GM19438 (cell line): ENCODE measurements around the gene PLCG2.
"Not testable (repeated sequence)": the region's sequence is repeated elsewhere in the genome, so short reads cannot be mapped to it uniquely, and the experiment has no call there.

Source experiments
- ATAC-seq: cut with Tn5 transposase; IDR thresholded peaks from one replicate; pipeline ENCODE4 v1.9.1; 2021; ENCODE audit warnings: low read depth; ENCODE audit not compliant: unreplicated experiment

Gene PLCG2

GRCh38 chr16:81931927-81932326, 152.8 kb downstream of the PLCG2 start:
- no peak for ATAC-seq

DNA sequence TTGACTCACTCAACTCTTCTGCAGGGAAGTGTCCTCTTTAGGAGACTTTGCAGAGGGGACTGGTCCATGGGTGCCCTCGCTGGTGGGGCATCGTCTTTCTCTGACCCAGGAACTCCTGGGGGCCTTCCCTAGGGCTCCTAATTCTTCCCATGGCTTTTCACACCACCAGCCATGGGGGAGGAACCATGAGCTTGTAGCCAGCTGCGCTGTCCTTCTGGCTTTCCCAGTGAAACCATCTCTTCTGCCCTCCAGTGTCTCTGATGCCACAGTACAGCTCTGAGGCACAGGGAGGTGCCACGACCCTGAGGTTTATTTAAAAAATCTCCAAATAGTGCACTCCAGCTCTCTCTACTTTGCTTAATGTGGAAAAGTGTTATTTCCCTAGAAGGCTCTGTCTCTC, 153.6 kb downstream of the PLCG2 start:
- no peak for ATAC-seq

DNA sequence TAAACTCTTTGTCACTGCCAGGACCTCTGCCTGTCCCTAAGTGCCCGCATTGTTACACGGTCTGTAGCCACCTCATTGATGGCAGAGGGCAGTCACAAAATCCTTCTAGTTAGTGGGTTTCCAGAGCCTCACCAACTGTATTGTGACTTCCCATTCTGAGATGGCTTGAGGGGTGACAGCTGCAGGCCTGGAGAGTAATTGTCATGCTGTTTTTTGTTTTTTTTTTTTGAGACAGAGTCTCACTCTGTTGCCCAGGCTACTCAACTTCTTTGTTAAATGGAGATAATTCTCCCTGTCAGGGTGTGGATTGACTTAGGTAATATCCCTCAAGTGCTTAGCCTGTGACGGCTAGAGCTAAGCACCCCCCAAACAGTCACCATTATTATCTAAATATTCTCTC, 154.3 kb downstream of the PLCG2 start:
- no peak for ATAC-seq

GRCh38 chr16:81934711-81935110, 155.6 kb downstream of the PLCG2 start:
- ATAC-seq = not testable (repeated sequence)

DNA sequence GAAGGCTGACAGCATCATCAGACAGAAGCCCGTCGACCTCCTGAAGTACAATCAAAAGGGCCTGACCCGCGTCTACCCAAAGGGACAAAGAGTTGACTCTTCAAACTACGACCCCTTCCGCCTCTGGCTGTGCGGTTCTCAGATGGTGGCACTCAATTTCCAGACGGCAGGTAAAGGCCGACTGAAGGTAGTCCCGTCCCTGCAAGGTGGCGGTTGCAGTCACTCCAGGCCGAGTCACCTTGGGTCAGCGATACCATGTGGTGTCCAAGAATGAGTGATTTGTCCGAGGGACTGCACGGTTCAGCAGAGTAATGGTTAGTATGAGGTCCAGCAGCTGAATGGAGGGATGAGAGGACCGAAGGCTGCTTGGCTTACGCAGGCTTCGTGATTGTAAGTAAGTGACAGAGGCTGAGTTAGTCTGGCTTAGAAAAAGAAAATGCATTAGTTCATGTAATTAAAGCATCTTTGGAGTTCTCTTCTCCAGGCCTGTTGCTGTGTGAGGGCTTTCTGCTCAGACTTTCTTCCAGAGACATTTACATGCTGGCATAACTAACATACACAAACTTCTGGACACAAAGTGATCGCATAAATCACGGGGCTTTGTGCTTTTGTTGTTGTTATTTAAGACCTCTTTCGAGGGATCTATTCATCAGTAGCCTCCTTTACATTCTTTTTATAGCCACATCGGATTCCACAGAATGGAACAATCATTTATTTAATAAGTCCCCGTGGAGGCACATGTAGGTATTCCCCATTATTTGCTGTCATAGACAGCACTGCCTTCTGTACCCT, 157.3 kb downstream of the PLCG2 start:
- ATAC-seq = no peak

GRCh38 chr16:81937305-81938038, 158.4 kb downstream of the PLCG2 start:
- no peak for ATAC-seq

DNA sequence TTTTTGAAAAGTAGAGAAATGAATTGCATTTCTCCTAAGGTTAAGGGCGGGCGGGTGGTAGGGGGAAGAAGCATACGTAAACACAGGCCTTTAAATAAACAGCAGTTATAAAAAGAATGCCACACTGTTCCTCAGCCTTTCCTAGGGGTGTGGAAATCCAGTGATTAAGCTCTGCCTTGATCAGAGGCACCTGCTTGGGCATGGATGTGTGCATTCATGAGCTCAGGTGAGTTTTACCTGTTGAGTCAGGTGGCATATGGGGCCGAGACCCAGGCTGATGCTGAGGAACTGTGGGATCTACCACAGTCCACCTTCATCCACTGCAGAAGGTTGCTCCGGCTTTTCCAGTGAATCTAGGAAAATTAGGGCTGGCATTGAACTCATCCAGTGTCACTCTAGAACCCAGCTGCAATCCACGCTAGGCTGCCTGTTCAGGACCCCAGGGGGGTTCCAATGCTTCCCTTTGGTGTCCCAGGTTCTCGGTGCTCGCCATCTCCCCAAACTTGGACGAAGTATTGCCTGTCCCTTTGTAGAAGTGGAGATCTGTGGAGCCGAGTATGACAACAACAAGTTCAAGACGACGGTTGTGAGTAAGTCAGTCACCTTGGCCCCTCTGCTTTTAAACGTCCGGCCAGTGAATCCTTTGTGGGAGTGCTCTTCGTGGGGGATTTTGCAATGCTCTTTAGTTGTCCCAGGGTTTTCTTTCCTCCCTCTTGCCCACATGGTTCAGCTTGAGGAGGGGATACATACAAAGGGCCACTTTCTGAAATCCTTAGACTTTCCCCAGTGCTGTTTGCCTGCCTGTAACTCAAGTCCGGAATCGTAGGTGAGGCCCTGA, 159.5 kb downstream of the PLCG2 start:
- ATAC-seq = no peak

GRCh38 chr16:81939164-81940056, 160.3 kb downstream of the PLCG2 start:
- no peak for ATAC-seq

DNA sequence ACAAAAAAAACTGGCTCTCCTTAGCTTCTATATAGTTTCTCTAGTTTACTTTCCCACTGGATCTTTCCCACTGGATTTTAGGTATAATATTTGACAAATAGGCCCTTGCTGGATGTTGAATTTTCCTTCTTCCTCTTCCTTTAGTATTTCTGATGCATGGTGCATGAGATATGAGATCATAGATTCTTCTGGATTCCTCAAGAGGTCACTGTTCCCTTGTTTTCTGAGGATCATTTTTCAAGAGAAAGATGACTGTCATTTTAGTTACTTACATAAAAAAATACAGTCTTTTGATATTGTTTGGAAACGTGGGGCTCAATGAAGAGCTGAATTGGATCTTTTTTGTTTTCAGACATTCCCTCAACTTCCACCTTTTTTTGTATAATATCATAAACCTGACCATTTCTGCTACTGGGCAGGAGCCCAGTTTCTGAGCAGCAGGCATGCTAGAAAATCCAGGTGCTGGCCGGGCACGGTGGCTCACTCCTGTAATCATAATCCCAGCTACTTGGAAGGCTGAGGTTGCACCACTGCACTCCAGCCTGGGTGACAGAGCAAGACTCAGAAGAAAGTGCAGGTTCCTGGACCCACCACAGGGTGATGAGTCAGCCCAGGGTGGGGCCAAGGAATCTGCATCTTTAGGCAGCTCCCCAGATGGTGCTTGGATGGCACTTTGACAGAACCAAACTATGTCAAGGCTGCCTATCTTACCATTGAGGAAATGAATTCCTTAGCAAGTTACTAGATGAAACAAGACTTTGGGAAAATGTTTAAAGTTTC, 161.9 kb downstream of the PLCG2 start:
- no peak for ATAC-seq

- ATAC-seq = no peak
Measured at GRCh38 chr16:81942007-81942601, 163.0 kb downstream of the PLCG2 start.

DNA sequence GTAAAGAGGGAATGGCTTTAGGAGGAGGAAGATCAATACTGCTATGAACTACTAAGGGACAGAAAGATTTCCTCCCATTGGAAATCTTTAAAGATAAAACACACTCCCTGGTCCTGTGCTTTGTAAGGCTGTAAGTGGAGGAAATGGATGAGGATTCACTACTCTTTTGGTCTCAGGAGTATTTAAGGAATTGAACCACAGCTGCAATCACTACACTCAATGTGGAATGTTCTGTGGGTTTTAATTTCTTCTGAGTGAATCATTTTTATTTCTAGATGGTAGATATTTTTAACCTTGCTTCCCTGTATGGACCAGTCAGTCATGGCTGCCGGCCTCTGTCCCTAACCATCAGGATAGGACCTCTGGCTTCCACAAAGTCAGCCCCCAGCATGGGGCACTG, 166.6 kb downstream of the PLCG2 start:
- ATAC-seq = no peak

DNA sequence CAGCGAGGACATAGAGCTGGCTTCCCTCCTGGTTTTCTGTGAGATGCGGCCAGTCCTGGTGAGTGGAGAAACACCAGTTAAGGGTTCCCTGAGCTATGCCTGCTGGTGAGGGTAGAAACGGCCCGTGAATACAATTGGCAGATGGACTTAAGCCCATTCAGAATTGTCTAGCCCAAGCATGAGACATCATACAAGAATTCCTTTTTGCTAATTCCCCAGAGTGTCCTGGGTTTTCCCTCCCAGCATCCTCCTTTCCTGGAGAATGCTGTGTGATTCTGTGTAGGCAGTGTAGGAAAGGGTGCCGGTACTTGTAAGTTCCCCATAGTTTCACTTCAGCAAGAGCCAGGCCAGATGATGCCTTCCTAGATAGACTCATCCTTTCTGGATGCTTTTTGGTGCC, 167.1 kb downstream of the PLCG2 start:
- ATAC-seq = no peak

GRCh38 chr16:81951564-81951963, 172.5 kb downstream of the PLCG2 start:
- ATAC-seq = no peak

GRCh38 chr16:81956213-81956948, 177.3 kb downstream of the PLCG2 start:
- no peak for ATAC-seq

DNA sequence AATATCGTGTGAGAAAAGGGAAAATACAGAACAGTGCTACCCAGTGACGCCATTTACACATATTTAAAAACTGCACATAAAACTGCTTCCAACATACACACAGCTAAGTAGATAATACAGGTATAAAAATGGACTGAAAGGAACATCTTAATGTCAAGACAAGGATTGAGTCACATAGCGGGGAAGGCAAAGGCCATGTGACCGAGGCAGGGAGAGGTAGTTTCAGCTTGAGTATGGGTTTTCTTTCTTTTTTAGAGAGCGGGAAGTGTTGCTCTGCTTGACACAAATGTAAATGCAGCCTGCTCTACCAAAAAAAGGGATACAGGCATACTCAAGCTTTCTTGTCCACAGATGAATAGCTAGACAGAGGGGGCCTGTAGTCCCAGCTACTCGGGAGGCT, 185.7 kb downstream of the PLCG2 start:
- no peak for ATAC-seq

DNA sequence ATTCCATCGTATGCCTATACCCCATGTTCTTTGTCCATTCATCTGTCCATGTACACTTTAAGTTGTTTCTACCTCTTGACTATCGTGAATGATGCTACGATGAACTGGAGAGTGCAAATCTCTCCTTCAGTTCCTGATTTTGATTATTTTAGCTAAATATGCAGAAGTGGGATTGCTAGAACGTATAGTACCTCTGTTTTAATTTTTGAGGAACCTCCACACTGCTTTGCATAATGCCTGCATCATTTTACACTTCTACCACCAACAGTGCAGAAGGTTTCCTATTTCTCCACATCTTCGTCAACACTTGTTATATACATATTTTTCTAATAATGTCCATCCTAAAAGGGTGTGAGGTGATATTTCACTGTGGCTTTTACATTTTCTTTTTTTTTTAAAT, 188.3 kb downstream of the PLCG2 start:
- no peak for ATAC-seq

DNA sequence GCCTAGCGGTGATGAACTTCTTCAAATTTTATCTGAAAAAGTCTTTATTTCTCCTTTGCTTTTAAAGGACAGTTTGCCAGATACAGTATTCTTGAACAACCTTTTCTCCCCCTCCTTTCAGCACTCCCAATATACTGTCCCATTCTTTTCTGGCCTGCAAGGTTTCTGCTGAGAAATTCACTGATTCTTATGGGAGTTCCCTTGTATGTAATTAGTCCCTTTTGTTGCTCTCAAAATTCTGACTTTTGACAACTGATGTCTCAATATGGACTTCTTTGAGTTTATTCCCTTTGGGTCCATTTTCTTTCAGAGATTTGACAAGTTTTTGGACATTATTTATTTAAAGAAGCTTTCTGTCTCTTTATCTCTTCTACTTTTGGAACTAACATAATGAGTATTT, 192.8 kb downstream of the PLCG2 start:
- no peak for ATAC-seq

GRCh38 chr16:81973737-81974136, 194.6 kb downstream of the PLCG2 start:
- ATAC-seq = no peak
